Measurements from ENCODE around the gene SAV1.

The SAV1 gene

DNA sequence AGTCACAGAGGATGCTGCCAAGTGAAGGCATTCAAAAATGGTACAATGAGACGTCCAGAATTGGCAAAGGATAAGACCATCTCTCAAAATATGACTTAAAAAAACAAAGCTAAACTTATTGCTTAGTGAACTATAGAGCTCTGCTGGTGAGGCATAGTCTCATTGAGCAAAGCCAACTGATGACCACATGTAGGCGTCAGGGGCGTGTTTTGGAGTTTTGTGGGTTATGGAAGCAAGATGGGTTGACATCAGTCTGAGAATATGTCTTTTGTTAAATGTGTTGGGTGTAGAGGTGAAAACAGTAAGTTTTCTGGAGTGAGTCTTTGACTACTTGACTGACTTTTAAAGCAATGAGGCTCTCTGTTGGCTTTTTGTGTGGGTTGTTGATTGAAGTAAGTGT is 60.9 kb downstream of the SAV1 start:
- no peak overlapping the region for H3K27ac ChIP-seq
- TF ChIP-seq, protein P1, sequence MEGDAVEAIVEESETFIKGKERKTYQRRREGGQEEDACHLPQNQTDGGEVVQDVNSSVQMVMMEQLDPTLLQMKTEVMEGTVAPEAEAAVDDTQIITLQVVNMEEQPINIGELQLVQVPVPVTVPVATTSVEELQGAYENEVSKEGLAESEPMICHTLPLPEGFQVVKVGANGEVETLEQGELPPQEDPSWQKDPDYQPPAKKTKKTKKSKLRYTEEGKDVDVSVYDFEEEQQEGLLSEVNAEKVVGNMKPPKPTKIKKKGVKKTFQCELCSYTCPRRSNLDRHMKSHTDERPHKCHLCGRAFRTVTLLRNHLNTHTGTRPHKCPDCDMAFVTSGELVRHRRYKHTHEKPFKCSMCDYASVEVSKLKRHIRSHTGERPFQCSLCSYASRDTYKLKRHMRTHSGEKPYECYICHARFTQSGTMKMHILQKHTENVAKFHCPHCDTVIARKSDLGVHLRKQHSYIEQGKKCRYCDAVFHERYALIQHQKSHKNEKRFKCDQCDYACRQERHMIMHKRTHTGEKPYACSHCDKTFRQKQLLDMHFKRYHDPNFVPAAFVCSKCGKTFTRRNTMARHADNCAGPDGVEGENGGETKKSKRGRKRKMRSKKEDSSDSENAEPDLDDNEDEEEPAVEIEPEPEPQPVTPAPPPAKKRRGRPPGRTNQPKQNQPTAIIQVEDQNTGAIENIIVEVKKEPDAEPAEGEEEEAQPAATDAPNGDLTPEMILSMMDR (conservative IDR thresholded peaks at IDR 0.05): no peak

DNA sequence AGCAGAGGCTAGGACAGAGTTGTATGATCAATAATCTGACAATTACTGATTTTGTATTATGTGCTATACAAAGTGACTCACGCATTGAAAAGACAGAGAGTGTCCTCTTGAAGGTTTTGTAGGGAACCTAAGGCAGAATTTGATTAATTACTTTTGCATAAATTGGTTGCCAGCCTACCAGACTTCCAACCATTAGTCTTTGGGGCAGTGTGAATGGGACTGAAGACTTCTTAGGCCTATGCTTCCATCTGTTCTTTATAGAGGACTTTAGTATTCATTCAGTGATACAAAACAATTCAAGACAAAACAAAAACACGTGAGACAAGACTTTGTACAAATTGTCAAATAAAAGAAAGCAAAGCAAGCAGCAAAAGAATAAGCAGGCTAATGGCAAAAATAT is 61.6 kb downstream of the SAV1 start:
- TF ChIP-seq, protein P1 (conservative IDR thresholded peaks at IDR 0.05): no peak
- no peak overlapping the region for H3K27ac ChIP-seq

DNA sequence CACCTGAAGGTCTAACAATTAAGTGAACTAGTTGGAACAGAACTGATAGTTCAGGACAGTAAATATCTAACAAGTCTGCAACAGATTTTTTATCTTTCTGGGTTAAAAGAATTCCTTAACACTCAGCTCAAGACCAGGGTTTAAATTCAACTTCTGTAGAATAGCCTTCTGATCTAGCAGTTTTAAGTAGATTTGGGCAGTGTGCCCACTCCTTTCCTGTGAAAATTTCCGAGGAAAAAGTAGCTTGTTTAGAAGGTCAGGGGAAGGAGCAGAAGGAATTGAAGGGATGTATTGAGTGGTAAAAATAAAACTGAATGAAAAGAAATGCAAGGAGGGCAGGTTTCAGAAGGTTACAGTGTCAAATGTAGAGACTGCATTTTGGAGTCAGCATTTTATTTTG is 62.3 kb downstream of the SAV1 start:
- H3K27ac ChIP-seq: no peak overlapping the region
- TF ChIP-seq, protein P1 (conservative IDR thresholded peaks at IDR 0.05): no peak

DNA sequence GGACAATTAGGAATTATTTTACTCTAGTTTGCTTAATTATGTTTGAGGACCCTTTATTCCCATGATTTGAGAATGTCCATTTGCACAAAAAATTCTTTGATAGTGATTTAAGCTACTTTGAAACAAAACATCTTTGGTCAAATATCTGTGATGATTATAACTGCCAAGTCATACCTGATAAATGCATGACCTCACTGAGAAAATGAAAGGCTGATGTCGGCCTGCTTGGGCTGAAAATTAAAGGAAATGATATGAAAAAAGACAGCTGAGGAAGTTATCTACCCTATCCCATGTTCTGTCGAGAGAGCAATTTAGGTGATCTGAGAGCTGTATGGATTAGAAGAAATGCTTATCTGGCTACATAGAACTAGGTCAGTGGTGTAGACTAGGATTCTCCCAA is 64.5 kb downstream of the SAV1 start:
- TF ChIP-seq, protein P1 (conservative IDR thresholded peaks at IDR 0.05): no peak
- no peak overlapping the region for H3K27ac ChIP-seq

DNA sequence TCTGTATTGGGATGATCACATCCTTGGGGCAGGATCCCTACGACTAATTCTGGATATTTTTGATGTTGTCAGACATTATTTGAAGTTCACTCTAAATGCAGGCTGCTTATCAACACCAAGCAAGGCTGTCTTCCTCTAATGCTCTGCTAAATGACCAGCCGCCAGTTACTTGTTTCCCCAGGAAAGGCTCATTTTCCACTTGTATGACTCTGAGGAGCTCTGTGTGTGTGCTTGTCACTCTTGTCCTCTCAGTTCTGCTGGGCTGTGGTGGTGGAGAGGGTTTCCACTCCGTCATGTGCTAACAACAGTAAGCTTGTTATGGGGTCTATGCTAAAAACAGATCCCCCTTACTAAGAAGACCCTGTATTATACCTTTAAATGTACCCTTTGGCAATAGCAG is 66.1 kb downstream of the SAV1 start:
- TF ChIP-seq, protein P1 (conservative IDR thresholded peaks at IDR 0.05): no peak
- no peak overlapping the region for H3K27ac ChIP-seq

DNA sequence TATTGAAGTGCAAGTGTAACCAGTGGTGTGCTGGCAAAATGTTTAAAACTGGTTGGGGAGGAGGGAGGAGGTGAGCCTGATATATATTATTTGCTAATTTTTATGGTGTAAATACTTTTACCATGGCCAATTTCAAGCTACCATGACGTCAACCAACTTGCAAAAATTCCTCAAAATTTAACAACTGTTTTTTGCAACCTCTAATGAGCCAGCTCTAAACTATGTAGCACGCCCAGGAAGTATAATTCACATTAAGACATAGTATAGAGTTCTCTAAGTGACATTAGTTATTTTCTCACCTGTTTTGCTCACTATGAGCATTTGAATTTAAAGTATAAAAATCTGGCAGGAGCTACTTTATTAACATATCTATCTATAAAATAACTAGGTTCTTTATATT is 66.7 kb downstream of the SAV1 start:
- no peak overlapping the region for H3K27ac ChIP-seq

DNA sequence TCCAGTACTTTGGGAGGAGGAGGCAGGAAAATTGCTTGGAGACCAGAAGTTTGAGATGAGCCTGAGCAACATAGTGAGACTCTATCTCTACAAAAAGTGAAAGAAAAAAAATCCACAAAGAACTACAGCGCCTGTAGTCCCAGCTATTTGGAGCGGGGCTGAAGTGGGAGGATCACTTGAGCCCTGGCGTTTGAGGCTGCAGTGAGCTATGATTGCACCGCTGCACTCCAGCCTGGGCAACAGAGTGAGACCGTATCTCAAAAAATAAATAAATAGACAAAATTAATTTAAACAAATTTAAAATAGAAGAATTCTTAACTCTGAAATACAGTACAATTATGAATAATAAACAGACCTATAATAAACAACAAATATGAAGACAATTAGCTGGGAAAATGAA is 67.3 kb downstream of the SAV1 start:
- H3K27ac ChIP-seq: peak overlapping the region; percentile 14; the same call in 1 of the 2 replicates
- TF ChIP-seq, protein P1 (conservative IDR thresholded peaks at IDR 0.05): no peak

More for the DNA sequence above, 66.7 kb downstream of the SAV1 start:
- TF ChIP-seq, protein P1 (conservative IDR thresholded peaks at IDR 0.05): no peak
